Measurements from ENCODE around the gene GPR161.
"Not testable (repeated sequence)": the region's sequence is repeated elsewhere in the genome, so short reads cannot be mapped to it uniquely, and the experiment has no call there.

Gene GPR161

DNA sequence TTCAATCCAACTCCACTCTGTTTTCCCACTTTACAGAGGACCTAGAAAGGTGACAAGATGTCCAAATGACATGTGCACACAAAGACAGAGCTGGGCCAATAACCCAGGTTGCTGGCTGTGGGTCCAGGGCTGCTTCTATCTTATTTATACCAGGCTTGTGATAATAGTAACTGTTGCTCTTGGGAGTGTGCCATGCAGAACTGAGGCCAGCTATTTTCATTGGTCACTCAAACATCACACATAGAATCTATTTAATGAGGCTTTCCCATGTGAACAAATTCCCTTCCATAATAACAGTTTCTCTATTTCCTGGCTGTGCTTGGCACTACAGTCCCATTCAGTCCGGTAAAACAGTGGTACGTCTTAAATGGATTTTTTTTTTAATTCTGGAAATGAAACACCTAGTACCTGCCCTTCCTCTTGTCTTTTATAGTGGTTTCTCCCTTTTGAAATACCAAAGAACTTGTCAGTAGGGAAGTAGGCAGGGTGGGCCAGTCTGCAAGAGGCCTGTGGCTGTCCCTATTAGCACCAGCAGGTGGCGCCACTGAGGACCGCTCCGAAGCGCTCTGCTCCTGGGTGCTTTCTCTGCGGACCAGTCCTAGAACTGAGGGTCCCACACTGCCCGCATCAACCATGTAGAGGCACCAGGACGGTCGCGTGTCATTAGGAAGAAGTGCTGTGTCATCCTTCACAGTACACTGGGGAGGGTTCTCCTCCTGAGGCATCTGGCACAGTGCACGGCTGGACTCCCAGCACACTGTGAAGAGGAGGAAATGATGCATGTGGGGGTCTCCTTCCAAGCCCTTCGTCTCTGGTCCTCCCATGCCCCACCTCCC is 52.1 kb downstream of the GPR161 start:
- peak; percentile 62 for DNase-seq

- DNase-seq, result no peak
Measured at GRCh38 chr1:168083456-168084325, 53.0 kb downstream of the GPR161 start.

DNA sequence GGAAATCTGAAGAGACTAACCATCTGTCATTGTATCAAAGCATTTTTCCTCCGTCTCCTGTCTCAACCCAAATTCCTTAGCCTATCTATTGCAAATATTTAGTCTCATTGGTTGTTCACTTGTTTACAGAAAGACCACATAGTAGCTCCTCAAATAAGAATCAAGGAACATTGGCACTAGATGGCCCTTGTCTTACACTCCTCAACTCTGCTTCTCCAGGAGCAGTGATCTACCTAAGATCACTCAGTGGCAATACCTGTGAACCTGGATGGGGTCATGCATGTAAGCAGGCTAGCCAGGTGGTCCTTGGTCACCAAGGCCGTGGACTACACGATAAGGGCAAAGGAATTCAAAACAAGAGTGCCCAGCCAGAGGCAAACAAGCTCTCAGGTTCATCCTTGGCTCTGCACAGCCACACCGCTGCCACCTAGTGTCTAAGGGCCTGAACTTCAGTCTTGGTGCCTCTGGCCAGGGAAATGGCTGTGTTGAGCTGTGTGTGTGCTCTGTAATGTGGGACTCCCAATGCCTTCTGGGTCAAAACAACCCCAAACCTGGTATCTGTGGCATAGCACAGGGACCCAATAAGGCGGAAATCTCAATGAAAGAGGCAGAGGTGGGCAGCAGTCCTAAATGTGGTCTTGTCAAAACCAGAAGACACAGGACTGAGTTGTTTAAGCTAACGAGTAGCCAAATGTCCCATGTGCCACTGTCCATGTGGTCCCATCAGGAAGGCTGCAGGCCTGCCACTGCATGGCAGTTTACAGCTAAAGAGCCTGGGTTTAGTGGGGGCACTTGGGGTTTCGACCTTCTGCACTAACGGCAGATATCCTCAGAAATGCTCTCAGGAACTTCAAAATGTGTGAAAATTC is 54.5 kb downstream of the GPR161 start:
- DNase-seq, result peak; percentile 70

GRCh38 chr1:168081373-168082007 is 55.2 kb downstream of the GPR161 start:
- no peak for DNase-seq

- DNase-seq, result no peak
Measured at GRCh38 chr1:168079761-168080160, 57.0 kb downstream of the GPR161 start.

- DNase-seq, result no peak
Measured at GRCh38 chr1:168069384-168069783, 67.3 kb downstream of the GPR161 start.

DNA sequence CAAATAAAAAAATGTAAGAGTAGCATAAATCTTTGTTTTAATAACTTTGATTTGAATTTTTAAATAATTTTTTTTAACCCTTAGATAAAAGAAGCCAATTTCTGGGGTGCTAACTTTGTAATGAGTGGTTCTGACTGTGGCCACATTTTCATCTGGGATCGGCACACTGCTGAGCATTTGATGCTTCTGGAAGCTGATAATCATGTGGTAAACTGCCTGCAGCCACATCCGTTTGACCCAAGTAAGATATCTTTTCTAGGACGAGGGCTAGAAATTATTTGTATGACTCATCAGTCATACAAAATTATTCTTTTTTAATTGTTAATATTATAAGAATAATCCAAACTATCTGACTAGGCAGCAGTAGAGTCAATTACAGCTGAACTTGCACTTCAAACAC is 71.2 kb downstream of the GPR161 start:
- DNase-seq, result no peak

- DNase-seq, result no peak
Measured at GRCh38 chr1:168064216-168064615, 72.5 kb downstream of the GPR161 start.

GRCh38 chr1:168057921-168058320 is 78.8 kb downstream of the GPR161 start:
- no peak for DNase-seq

DNA sequence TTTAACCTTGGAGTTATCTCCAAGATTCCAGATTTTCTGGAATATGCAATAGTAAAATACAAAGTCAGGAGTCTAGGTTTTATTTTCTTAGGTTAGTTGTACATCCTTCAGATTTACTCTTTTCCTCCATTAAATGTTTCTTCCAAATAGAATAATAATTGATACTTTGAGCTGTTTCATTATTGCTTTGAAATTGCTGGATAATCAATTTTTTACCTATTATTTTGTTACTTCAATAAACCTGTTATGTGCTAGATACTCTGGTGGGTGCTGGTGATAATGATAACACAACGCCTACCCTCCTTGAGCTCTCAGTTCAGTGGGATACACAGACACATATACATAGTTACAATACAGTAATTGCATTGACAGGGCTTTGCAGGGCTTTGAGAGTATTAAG is 79.4 kb downstream of the GPR161 start:
- no peak for DNase-seq

DNA sequence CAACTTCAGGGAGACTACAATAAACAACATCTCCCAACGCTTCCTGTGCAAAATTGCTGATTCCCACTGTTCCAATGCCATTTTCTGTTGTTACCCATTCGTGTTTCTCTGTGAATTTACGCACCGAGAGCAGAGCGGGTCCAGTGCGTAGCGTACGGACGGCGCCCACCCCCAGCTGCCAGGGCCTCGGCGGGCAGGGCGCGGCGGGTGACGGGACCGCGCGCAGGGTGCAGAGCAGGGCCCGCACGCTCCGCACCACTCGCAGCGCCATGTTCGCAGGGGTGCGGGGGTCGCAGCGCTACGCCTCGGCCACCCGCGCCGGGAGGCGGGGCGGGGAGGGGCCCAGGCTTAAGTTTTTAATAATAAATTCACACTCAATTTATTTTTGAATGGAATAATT is 80.6 kb downstream of the GPR161 start:
- not testable (repeated sequence) for DNase-seq

DNA sequence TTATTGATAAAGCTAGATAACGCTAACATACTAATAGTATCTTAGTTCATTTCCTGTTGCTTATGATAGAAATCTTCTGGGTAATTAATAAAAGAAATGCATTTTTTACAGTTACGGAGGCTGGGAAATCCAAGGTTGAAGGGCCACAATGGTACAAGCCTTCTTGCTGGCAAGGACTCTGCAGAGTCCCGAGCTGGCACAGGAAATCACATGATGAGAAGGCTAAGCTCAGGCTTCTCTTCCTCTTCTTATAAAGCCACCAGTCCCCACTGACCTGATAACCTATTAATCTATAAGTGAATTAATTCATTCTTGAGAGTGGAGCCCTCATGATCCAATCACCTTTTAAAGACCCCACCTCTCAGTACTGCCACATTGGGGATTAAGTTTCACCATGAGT is 82.6 kb downstream of the GPR161 start:
- DNase-seq, result no peak

DNA sequence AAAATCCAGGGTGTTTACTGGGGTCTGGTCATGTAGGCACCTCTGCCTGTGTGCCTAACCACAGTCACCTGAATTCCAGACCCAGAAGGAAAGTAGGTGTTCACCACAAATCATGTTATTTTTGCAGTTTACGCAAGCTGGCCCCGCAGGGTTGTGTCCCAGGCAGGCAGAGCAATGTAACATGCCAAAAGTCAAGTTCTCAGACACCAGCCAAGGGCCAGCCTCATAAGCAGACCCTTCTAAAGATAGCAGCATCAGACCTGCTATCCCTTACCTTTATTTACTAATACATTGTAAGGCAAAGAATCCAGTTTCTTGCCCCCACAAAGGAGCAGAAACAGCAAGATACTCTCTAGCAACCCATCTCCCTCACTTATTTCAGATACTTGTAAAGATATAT is 83.0 kb downstream of the GPR161 start:
- DNase-seq, result no peak

DNA sequence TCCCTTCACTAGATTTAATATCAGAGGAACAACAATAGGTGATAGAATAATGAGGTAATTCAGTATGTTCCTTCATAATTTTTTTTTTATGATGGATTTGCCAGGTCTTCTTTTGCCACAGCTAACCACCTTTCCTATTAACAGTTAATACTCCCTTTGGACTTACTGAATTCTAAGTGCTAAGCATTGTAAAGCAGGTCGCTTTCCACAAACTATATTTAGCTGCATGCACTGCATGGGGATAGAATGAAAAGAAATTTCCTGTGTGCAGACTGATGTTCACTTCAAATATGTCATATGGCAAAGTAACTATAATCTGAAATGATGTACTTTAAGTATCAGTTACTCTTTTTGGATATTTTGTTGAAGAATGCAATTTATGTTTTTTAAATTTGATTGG is 85.8 kb downstream of the GPR161 start:
- no peak for DNase-seq

DNA sequence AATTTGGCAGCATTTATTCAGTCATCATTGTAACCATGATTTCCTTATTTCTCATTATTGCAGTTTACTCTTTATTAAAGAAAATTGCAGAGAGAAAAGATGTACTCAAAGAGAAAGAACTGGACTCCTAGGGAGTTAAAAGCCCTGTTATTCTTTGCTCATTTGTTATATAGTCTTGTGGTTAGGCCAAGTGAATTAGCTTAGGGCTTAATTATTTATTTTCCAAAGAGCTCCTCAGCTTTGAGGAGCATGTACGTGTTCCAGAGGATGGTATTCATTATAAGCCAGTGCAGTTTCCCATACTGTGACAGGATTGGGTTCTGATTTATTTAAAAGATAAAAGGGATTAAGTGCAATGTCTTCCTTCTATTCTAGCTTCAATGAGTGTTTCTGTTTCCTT is 86.4 kb downstream of the GPR161 start:
- DNase-seq, result no peak

DNA sequence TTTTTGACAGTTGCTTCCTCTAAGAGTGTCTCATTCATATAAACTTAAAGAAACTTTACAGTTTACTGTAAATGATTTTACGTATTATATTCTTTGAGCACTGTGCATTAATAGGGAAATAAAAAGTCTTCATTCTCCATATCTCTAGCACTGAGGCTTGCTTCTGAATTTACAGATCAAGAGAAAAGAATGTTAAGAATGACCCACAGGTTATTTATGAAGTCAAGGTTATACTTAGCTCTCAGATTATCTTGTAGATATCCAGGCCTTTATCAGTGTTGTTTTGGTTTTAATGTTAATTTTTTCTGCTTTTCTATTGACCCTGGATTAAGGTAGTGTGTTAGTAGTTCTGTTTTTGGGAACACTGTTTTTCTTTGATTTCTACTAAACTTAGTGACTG is 91.4 kb downstream of the GPR161 start:
- DNase-seq, result no peak

DNA sequence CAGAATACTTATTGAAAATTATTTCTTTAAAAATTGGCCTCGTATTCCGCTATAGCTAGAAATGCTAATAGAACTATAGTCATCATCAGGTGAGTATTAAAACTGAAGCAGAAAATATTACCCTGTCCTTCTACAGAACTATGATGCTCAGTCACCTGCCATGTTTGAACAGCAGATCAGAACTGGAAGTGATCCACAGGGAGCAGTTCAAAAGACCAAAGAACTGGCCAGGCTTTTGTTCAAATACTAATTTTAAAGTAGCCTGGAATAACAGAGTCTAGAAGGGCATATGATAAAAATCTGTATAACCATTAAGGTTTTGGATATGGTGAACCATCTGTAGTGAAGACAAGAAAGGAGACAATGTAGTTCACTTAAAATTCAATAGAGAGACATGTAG is 94.4 kb downstream of the GPR161 start:
- DNase-seq, result no peak

- DNase-seq, result no peak
Measured at GRCh38 chr1:168035345-168035744, 101.4 kb downstream of the GPR161 start.

GRCh38 chr1:168032029-168032428 is 104.7 kb downstream of the GPR161 start:
- no peak for DNase-seq

GRCh38 chr1:168031627-168032026 is 105.1 kb downstream of the GPR161 start:
- no peak for DNase-seq

- no peak for DNase-seq
Measured at GRCh38 chr1:168031198-168031597, 105.5 kb downstream of the GPR161 start.
